ENCODE results near the gene GPATCH1.
"Not testable (repeated sequence)": the region's sequence is repeated elsewhere in the genome, so short reads cannot be mapped to it uniquely, and the experiment has no call there.

The GPATCH1 gene

GRCh38 chr19:33080761-33081681 lies at the start of gene GPATCH1:
GPATCH1 (plus strand) TSS chr19:33081181; CDS start chr19:33081194, 13 bp downstream.
- peak; percentile 67 to 87 for DNase-seq

GRCh38 chr19:33032218-33032781 lies 48.7 kb upstream of the GPATCH1 start:
- no peak for DNase-seq

- DNase-seq: no peak
These were observed 45.5 kb upstream of the GPATCH1 start for GRCh38 chr19:33035461-33035860.

GRCh38 chr19:33036370-33037167 lies 44.4 kb upstream of the GPATCH1 start:
- not testable (repeated sequence) for DNase-seq

GRCh38 chr19:33037168-33038025 lies 43.6 kb upstream of the GPATCH1 start:
- DNase-seq: not testable (repeated sequence)

GRCh38 chr19:33039108-33039599 lies 41.8 kb upstream of the GPATCH1 start:
- DNase-seq: no peak

- no peak for DNase-seq
These were observed 41.2 kb upstream of the GPATCH1 start for GRCh38 chr19:33039815-33040214.

- DNase-seq: no peak
These were observed 39.8 kb upstream of the GPATCH1 start for GRCh38 chr19:33040994-33041827.

- DNase-seq: not testable (repeated sequence)
These were observed 39.2 kb upstream of the GPATCH1 start for GRCh38 chr19:33041828-33042160.

GRCh38 chr19:33047422-33047821 lies 33.6 kb upstream of the GPATCH1 start:
- DNase-seq: no peak

- DNase-seq: no peak
These were observed 31.9 kb upstream of the GPATCH1 start for GRCh38 chr19:33048806-33049676.

GRCh38 chr19:33050110-33050509 lies 30.9 kb upstream of the GPATCH1 start:
- no peak for DNase-seq

- no peak for DNase-seq
These were observed 28.5 kb upstream of the GPATCH1 start for GRCh38 chr19:33052352-33052972.

GRCh38 chr19:33054623-33055022 lies 26.4 kb upstream of the GPATCH1 start:
- no peak for DNase-seq

- DNase-seq: no peak
These were observed 25.3 kb upstream of the GPATCH1 start for GRCh38 chr19:33055718-33056117.

- DNase-seq: no peak
These were observed 20.4 kb upstream of the GPATCH1 start for GRCh38 chr19:33060586-33060985.

GRCh38 chr19:33062902-33063301 lies 18.1 kb upstream of the GPATCH1 start:
- no peak for DNase-seq

GRCh38 chr19:33063356-33063752 lies 17.6 kb upstream of the GPATCH1 start:
- DNase-seq: no peak

GRCh38 chr19:33063753-33064457 lies 17.1 kb upstream of the GPATCH1 start:
- DNase-seq: no peak
